ENCODE results near the gene MT1E. TPM values are rescaled to one million over a fixed set of nuclear protein-coding genes. Genes with fewer than 3 reads are reported as not detected.
A peak's percentile ranks its signal among the peaks of the same experiment; 100 is the strongest.

MT1E gene
- polyA plus RNA-seq, 1 donor from 2014 or later: not detected

DNA sequence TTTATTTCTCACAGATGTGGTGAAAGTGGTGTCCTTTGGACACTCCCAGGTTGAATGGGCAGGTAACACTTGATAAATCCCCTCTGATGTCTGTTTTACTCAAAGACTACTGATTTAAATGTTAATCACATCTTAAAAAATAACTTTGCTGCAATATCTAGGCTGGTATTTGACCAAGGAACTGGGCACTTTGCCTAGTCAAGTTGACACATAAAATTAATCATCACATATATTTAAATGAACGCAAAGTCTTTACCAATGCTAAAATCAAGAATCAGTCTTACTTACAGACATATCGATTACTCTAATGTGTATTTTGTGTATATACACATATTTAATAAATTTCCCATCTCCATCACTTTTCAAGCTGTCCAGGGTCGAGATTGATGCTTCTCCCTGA is 10.2 kb upstream of the MT1E start:
- Histone ChIP-seq H3K9ac (ENCODE audit: low read length) (no peak overlapping the region), H3K4me2 (ENCODE audit: low read length) (no peak overlapping the region)

DNA sequence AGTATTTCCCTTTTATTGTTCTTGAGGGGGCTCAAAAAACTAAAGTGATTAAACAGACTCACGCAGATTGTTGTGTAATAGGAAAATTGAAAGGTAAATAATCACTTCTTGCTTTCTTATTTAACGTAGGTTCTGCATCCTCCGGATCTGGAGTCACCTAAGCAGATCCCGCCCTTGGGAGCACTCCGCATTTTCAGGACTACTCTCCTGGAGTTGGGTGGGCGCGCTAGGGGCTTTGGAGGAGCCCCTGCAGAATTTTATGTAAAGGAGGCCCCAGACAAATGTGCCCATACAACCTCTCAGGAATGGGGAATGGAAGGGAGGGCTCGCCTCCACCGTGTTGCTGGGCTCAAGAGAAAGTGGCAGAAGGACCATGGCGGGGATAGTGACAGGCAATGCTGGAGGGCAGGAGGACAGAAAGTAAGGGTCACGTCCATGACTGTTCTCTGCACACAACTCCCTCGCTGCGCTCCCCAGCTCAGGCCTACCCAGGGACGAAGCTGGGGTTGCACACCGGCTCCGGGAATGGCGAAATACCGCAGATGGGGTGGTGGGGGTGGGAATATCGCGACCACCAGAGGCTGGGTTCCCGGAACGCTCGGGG is 8.9 kb upstream of the MT1E start:
- H3K4me3 ChIP-seq (ENCODE audit: low read length): peak overlapping the region; percentile 57
- H3F3A ChIP-seq (ENCODE audit: insufficient read depth, low read length, poor library complexity, severe bottlenecking): no peaks in the 10 kb centered on the region
- no peaks in the 10 kb centered on the region for H3K9me3 ChIP-seq (ENCODE audit: low read length)
- peaks cover 65% of the 10 kb centered on the region for H3K27me3 ChIP-seq (ENCODE audit: insufficient read depth, low read depth, low read length)
- H3K79me2 ChIP-seq (replicated peaks; ENCODE audit: insufficient read depth, low read length): no peaks in the 10 kb centered on the region
- no peak overlapping the region for H3K9ac ChIP-seq (ENCODE audit: low read length)
- H3K4me2 ChIP-seq (ENCODE audit: low read length): no peak overlapping the region
- no peak overlapping the region for H3K27ac ChIP-seq (ENCODE audit: low read length)
- TF ChIP-seq RAD21 (conservative IDR thresholded peaks at IDR 0.05): no peak
- TF ChIP-seq POLR2AphosphoS5 (IDR thresholded peaks at IDR 0.05): no peak
- TF ChIP-seq MXI1 (conservative IDR thresholded peaks at IDR 0.05; ENCODE audit: poor library complexity, severe bottlenecking): no peak
- no peak for TF ChIP-seq TAF1 (IDR thresholded peaks at IDR 0.05; ENCODE audit: low read depth)
- no peak for TF ChIP-seq EP300 (conservative IDR thresholded peaks at IDR 0.05; ENCODE audit: poor library complexity, severe bottlenecking)
- no peaks in the 10 kb centered on the region for H4K20me1 ChIP-seq (ENCODE audit: insufficient read depth)
- H3K36me3 ChIP-seq (ENCODE audit: insufficient read depth, low read length): no peaks in the 10 kb centered on the region
- H3K9me2 ChIP-seq (ENCODE audit: insufficient read depth, low read length): no peaks in the 10 kb centered on the region
- no peak overlapping the region for H2AFZ ChIP-seq (ENCODE audit: low read depth, low read length)

More for the DNA sequence above, 10.2 kb upstream of the MT1E start:
- Histone ChIP-seq H2AFZ (ENCODE audit: low read depth, low read length) (no peak overlapping the region), H3K27me3 (ENCODE audit: insufficient read depth, low read depth, low read length) (peaks cover 77% of the 10 kb centered on the region), H3K79me2 (replicated peaks; ENCODE audit: insufficient read depth, low read length) (no peaks in the 10 kb centered on the region), H3F3A (ENCODE audit: insufficient read depth, low read length, poor library complexity, severe bottlenecking) (no peaks in the 10 kb centered on the region), H3K9me2 (ENCODE audit: insufficient read depth, low read length) (no peaks in the 10 kb centered on the region), H3K4me3 (ENCODE audit: low read length) (no peak overlapping the region), H3K36me3 (ENCODE audit: insufficient read depth, low read length) (no peaks in the 10 kb centered on the region), H4K20me1 (ENCODE audit: insufficient read depth) (no peaks in the 10 kb centered on the region), H3K9me3 (ENCODE audit: low read length) (no peaks in the 10 kb centered on the region), H3K27ac (ENCODE audit: low read length) (no peak overlapping the region)
- TF ChIP-seq, protein P1, sequence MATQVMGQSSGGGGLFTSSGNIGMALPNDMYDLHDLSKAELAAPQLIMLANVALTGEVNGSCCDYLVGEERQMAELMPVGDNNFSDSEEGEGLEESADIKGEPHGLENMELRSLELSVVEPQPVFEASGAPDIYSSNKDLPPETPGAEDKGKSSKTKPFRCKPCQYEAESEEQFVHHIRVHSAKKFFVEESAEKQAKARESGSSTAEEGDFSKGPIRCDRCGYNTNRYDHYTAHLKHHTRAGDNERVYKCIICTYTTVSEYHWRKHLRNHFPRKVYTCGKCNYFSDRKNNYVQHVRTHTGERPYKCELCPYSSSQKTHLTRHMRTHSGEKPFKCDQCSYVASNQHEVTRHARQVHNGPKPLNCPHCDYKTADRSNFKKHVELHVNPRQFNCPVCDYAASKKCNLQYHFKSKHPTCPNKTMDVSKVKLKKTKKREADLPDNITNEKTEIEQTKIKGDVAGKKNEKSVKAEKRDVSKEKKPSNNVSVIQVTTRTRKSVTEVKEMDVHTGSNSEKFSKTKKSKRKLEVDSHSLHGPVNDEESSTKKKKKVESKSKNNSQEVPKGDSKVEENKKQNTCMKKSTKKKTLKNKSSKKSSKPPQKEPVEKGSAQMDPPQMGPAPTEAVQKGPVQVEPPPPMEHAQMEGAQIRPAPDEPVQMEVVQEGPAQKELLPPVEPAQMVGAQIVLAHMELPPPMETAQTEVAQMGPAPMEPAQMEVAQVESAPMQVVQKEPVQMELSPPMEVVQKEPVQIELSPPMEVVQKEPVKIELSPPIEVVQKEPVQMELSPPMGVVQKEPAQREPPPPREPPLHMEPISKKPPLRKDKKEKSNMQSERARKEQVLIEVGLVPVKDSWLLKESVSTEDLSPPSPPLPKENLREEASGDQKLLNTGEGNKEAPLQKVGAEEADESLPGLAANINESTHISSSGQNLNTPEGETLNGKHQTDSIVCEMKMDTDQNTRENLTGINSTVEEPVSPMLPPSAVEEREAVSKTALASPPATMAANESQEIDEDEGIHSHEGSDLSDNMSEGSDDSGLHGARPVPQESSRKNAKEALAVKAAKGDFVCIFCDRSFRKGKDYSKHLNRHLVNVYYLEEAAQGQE (IDR thresholded peaks at IDR 0.05; ENCODE audit: borderline replicate concordance): no peak
- no peak for TF ChIP-seq SMC3 (conservative IDR thresholded peaks at IDR 0.05; ENCODE audit: poor library complexity)
- TF ChIP-seq, protein P2, sequence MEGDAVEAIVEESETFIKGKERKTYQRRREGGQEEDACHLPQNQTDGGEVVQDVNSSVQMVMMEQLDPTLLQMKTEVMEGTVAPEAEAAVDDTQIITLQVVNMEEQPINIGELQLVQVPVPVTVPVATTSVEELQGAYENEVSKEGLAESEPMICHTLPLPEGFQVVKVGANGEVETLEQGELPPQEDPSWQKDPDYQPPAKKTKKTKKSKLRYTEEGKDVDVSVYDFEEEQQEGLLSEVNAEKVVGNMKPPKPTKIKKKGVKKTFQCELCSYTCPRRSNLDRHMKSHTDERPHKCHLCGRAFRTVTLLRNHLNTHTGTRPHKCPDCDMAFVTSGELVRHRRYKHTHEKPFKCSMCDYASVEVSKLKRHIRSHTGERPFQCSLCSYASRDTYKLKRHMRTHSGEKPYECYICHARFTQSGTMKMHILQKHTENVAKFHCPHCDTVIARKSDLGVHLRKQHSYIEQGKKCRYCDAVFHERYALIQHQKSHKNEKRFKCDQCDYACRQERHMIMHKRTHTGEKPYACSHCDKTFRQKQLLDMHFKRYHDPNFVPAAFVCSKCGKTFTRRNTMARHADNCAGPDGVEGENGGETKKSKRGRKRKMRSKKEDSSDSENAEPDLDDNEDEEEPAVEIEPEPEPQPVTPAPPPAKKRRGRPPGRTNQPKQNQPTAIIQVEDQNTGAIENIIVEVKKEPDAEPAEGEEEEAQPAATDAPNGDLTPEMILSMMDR (IDR thresholded peaks at IDR 0.05; ENCODE audit: poor library complexity, severe bottlenecking): no peak
- TF ChIP-seq EP300 (conservative IDR thresholded peaks at IDR 0.05; ENCODE audit: poor library complexity, severe bottlenecking): no peak
- no peak for TF ChIP-seq TAF1 (IDR thresholded peaks at IDR 0.05; ENCODE audit: low read depth)
- no peak for TF ChIP-seq POLR2AphosphoS5 (IDR thresholded peaks at IDR 0.05)
- TF ChIP-seq RAD21 (conservative IDR thresholded peaks at IDR 0.05): no peak
- no peak for TF ChIP-seq MXI1 (conservative IDR thresholded peaks at IDR 0.05; ENCODE audit: poor library complexity, severe bottlenecking)
- no peak for TF ChIP-seq EZH2 (IDR thresholded peaks at IDR 0.05; ENCODE audit: borderline replicate concordance, insufficient read depth, low read length, poor library complexity, severe bottlenecking)
